HG03103 (cell line): ENCODE results near the gene MAGI1.

Experiments used
- ATAC-seq: cut with Tn5 transposase; IDR thresholded peaks from one replicate; pipeline ENCODE4 v1.9.1; 2021; ENCODE audit warnings: low read depth; ENCODE audit not compliant: unreplicated experiment

MAGI1 gene

DNA sequence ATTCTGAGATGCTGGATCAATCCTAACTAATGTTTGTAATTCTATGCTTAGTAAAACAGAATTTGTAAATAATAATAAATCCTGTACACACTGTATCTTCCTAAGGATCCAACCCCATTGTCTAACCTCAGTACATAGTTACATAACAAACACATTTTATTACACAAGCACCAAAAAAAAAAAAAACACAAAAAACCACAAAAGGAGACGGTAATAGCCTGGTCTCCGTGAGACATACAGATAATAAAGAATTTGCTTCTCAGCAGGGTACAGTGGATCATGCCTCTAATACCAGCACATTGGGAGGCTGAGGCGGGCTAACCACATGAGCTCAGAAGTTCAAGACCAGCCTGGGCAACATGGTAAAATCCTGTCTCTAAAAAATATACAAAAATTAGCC lies 558.7 kb downstream of the MAGI1 start:
- ATAC-seq, result no peak

DNA sequence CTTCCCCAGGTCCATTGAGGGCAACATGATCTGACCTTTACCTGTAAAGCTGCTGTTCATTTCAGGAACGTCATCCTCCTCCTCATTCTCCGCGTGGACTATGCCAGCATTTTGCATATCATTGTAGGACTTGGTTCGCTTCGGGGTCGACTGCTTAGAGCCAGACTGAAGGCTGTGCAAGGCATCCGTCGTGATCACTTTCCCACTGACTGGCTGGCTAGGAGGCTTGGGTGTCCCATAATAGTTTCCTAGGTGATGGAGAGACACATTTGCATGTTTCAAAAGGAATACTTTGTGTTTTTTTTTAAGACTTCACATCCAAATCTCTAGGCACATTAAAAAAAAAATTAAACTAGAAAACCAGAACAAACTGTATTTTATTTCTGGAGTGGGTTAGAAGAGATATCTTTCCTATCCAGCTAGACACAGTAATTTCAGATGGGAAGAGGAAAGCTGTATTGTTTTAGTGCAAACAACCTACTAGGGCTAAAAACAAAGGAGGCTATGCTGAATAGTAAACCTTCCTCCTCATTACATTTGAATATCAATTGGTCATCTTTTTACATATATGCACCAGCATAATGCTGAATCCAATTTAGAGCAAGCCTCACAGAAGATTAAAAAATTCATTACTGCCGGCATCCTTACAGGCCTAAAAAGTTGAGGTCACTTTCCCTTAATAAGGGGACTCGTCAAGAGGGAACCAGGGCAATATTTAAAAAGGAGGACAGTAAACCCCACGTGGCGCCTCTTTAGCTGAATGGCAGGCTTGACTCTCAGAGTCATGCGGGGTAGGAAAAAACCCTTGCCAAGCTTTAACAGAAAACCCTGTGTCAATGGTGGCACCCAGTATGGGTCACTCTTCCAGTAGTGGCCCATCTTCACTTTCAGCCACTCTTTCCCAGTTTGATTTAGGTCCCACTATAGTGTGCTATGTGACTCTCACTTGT lies 559.9 kb downstream of the MAGI1 start:
- no peak for ATAC-seq

DNA sequence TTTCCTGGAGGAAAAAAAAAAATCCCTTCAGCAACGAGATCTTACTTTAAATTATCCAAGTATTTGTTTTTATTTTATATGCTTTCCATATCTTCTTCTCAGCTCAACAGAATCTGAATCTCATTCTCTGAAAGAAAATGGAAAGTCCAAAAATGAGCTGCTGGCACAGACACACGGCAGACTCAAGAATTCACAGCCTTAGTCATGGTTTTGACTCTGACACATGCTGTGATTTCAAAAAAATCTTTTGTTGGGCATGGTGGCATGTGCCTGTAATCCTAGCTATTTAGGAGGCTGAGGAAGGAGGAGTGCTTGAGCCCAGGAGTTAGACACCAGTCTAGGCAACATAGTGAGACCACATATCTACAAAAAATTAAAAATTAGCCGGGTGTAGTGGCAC lies 565.0 kb downstream of the MAGI1 start:
- no peak for ATAC-seq

DNA sequence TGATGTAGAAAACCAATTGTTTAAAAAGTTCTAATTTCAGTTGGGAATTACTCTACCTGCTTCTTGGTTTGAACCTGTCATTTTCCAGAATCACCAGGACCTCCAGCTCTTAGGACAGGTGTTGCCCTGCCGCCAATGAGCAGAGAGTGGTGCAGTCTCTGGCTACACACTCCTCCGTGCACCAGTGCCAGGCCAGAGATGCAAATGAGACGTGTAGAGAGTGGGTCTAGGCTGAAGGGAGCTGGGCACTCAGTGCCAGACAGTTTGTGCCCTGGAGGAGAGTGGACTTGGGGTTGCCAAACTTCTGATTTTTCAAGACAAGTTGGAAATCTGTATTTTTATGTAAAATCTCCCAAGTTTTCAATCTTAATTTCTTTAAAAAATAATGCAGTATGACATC lies 566.2 kb downstream of the MAGI1 start:
- no peak for ATAC-seq

DNA sequence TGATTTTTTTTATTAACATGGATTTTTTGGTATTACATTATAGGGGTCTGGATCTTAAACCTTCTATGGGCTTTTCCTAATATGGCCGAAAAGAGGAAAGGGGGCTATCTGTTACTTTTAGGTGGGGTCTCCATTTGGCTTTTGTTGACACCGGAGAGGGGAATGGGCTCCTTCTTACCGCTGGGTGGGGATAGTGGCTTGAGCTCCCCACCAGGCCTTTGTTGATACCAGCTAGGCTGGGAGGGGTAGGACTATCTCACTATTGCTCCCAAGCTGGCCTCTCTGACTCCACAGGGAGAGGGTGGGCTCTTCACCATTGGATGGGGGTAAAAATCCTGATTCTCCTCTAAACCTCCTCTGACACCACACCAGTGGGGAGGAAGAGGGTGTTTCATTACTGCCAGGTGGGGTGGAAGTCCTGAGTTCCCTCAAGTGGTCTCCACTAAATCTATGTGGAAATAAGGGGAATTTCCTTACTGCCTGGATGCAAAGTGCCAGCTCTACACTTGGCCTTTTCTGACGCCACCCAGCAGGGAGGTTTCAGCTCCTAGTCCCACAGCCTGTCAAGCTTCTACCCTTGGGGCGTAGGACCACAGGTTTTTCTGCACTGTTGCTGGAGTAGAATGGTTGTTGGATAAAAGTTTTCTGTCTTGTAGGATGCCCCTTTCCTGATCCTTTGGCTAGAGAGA lies 572.3 kb downstream of the MAGI1 start:
- ATAC-seq, result no peak

DNA sequence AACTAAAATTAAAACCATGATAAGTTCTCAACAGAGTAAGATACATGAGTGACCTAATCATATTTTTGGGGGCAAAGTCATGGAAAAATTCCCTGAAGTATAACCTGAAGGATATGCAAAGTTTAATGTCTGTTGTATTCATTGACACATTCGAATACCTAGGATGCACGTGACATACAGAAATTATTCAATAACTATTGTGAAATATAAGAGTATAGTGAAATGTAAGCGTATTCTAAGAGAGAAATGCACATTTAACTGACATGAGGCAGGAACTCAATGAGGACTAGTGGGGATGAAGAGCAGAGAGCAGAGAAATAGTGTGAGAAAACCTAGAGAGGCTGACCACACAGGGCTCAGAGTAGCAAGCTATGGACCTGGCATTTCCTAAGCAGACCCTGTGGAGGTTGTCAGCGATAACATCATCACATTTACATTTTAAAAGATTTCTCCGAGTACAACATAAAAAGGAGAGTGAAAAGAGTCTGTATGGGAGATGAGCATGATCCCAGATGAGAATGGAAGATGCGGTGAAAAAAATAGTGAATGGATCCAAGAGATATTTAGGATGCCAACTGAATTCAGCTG lies 588.8 kb downstream of the MAGI1 start:
- ATAC-seq, result no peak

DNA sequence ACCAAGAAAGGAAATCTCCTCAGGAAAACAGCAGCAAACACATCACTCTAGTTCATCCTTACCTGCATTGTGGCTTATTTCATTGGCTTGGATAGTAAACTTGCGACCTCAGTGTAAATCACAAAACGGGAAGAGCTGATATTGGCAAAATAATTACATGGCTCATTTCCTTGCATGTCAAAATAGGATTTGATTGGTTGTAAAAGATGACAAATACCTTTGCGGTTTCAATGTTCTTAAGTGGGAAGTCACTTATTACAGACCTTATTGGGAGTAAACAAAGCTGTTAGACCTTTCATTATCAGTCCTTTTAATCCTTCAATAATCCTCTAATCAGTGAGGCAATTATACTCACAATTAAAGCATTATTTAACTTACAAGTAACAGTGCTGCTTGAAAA lies 590.6 kb downstream of the MAGI1 start:
- no peak for ATAC-seq

DNA sequence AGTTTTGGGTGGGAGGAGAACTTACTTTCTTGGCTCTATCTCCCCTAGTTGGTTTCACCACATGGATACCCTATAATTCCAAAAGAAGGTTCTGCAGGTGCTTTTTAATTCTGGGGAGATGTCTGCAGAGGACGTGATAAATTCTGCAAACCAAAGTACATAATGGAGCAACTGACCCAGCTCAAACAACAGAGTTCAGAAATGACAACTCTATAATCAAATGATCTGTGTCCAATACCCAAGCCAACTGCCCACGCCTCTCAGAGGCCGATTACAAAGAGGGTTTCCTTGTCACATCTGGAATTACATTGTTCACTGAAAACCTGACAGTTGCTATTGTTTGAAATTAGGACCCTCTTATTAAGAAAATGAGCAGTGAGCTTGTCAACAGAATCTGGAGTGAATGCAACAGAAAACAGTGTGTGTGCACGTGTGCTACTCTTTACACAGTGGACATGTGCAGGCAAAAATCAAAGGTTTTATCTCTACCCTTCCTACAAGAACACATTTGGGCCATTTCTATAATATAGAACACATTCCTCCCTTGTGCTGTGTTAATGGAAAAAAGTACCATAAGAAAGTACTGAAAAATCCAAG lies 593.0 kb downstream of the MAGI1 start:
- no peak for ATAC-seq

DNA sequence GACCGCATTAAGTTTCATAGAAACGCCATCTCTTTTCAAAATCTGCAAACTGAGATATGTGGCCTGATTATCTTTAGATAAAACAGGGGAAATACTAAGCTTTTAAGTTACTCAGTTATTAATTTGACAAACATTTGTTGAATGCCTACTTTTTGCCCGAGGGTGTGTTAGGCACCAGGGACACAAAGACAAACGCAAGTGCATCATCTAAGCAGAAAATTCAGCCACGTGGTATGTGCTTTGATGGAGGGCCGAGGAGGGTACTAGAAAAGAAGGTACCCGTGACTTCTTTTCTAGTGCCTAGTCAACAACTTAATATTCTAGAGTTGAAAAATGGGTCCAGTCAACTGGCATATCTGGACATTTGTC lies 594.3 kb downstream of the MAGI1 start:
- ATAC-seq, result no peak

DNA sequence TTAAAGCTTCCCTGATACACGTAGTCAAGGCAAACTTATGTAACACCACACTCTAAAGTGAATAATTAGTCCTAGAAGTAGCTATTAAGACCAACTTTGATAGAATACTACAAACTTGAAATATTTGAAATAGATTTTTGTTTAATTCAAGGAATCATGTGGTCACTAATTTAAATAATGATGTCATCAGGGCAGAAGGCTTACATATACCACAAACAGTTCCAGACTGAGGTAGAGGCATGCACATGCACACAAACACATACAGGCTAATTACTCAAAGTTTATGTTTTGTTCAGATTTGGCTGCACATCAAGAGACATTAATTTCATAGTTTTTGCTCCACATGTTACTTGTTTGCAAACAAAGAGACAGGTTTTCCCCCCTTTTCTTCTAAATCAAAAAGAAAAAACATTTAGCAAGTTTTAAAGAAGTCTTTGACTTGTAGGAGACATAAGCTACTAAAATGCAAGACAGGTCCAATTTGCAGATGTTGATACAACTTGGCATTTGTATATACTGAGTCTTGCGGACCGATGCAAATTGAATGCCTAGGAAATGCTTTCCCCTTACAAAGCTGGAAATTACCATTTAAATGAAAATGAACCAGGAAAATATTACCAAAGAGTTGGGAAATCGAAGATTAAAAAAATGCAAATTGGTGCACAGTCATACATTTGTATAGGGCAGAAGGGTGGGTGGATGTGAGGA lies 594.8 kb downstream of the MAGI1 start:
- ATAC-seq, result no peak

DNA sequence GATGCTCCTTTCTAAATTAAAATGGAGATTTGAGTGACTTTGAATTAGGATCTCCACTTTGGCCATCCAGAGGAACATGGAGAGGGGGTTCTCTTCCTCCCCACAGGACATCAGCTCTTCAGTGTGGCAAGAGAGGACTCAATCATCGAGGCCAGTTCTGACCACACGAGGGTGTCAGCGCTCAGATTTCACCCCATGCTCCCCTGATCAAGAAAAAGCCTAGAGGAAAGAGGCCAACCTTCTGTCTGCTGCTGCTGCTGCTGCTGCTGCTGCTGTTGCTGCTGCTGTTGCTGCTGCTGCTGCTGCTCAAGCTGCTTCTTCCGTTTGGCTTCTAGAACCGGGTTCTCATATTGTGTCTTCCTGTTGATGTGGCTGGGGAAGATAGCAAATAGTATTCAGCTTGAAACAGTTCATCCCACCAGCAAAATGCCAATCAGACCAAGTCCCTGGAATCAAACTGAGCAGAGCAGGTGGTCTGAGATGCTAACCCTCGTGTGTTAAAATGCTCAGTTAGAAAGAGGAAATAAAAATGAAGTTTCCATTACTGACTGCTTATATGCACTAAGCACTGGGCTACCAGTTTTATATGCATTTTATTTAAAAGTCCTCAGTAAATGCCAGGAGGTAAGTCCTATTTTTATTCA lies 599.0 kb downstream of the MAGI1 start:
- no peak for ATAC-seq

DNA sequence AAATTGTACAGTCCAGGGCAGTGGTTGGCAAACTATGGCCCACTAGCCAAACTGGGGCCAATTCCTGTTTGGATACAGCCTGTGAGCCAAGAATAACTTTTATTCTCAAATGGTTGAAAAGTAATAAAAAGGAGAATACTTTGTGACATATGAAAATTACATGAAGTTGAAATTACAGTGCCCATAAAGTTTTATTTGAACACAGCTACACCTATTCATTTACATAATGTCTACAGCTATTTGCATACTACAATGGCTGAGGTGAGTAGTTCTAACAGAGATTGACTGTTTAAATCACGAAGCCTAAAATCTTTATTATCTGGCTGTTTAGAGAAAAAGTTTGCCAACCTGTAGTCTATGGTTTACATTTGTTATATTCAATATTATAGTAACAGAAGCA lies 600.1 kb downstream of the MAGI1 start:
- no peak for ATAC-seq

DNA sequence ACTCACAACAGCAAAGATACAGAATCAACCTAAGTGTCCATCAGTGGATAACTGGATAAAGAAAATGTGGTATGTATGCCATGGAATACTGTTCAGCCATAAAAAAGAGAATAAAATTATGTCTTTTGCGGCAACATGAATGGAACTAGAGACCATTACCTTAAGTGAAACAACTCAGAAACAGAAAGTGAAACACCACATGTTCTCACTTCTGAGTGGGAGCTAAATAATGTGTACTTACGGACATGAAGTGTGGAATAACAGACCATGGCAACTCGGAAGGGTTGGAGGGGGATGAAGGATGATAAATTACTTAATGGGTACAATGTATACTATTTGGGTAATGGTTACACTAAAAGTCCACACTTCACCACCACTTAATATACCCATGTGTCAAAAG lies 600.6 kb downstream of the MAGI1 start:
- no peak for ATAC-seq

DNA sequence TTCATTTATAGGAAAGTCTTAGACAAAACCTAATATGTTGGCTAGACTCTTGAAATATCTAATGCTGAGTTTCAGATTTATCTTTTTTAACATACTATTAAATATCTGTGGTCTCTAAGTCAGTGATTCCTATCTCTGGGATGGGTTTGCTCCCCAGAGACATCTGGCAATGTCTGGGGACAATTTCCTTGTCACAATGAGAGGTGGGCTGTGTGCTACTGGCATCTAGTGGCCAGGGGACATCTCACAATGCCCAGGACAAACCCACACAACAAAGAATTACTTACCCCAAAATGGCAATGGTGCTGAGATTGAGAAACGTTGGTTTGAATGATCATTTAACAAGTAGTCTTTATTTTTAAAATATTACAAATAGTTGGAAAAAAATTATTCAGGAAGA lies 602.1 kb downstream of the MAGI1 start:
- no peak for ATAC-seq

DNA sequence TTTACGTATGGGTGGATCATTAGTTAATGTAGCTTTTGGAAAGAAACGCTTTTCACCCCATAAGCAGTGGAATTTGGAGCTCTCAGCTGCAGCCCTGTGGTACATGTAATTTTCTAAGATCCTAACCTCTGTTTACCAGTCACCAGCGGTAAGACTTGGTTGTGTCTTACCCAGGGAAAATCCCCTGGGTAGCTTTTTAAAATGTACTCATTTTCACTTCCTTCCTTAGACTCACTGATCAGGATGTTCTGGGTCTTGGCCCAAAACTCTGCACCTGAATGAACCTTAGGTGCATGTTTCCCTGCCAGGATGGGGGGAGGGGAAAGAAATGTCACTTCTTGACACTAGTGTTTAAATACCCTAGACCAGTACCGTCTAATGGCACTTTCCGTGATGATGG lies 605.2 kb downstream of the MAGI1 start:
- no peak for ATAC-seq

DNA sequence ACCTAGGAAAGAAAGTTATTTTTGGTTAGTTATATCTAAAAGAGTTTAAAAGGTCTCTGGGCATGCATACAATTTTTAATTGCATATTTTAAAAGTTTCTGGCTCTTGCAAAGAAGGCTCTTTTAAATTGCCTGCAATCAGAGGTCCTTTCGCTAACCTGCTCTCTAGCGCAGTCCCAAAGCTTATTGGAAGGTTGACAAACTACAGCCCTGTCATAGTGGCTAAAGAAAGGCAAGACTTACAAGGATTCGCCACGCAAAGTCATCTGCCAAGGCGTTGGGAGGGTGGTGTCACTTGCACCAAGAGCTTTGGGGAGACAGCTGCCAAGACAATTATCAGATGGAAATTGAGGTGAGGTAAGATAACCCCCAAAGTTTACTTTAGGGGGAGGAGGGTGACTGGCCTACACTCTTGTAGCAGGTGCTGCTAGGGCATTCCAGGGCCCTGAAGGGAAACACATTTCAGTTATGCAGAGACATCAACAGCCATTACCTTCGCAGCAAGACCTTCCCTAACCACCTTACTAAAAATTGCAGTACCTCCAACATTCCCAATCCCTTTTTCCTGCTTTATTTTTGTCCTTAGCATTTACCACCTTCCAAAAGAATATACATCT lies 606.2 kb downstream of the MAGI1 start:
- no peak for ATAC-seq

DNA sequence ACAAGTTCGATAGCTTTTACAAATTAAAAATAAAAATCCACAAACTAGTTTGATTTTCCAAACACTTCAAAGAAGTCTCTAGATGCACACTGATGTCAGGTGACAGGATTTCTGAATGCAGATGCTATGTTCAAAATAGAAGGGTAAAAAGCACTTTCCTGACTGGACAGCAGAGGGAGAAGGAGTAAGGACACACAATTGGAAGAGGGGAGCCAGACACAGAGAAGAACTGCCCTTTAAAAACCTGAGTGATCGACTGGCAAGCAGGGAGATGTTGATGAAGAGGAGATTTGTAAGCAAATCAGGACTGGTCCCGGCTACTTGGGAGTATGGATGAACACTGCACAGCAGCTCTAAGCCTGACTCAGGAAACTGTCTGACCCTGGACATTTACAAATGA lies 612.8 kb downstream of the MAGI1 start:
- ATAC-seq, result no peak

DNA sequence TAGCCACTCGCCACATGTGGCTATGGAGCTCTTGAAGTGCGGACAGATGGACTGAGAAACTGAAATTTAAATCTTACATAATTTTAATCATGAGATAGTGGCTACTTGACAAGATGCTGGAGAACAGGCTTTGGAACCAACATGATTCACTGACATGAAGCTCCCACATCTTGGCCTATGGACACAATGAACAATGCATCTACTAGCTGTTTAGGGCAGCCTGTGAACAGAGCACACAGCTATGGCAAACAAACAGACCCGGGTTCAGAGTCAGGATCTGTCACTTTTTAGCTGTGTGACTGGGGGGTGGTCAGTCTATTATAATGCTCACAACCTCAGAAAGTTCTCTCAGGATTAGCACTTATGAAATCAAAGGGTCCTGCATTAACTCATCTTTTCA lies 616.6 kb downstream of the MAGI1 start:
- no peak for ATAC-seq

DNA sequence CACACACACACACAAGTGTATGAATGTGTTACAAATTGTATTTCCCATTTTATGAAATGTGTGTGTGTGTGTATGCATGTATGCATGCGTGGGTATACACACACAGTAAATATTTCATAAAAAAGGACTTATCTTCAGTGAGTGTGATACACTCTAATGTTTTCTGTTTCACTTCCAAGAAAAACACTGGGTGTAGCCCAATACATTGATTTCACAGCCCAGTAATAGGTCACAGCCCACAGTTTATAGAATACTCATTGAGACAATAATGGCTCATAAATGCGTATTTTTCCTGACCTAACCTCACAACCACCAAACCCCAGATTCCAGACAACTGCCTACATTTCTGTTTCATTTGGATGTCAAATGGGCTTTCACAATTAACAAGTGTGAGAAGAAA lies 619.5 kb downstream of the MAGI1 start:
- no peak for ATAC-seq

DNA sequence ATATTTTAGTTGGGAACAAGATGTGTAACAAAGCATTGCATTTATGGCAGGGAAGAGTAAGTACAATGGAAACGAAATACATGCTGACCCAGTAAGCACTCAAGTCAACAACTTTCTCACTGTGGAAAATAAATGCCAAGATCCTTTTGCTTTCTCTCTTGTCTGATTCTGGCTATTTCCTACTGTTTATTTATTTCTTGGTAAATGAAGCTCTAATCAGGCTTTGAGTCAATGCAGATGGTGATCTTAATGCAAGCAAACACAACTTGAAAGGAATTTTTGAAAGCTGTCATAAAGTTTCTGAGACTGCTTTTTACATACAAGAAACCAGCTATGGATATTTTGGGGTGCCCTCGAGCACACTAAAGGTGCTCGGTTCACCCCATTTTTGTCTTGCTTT lies 624.8 kb downstream of the MAGI1 start:
- ATAC-seq, result no peak
